ENCODE results near the gene PRPF38B. TPM values are rescaled to one million over a fixed set of nuclear protein-coding genes. Genes with fewer than 3 reads are reported as not detected.

The PRPF38B gene
- total RNA-seq, 1 donor from 2014 or later, result 62.4 TPM

DNA sequence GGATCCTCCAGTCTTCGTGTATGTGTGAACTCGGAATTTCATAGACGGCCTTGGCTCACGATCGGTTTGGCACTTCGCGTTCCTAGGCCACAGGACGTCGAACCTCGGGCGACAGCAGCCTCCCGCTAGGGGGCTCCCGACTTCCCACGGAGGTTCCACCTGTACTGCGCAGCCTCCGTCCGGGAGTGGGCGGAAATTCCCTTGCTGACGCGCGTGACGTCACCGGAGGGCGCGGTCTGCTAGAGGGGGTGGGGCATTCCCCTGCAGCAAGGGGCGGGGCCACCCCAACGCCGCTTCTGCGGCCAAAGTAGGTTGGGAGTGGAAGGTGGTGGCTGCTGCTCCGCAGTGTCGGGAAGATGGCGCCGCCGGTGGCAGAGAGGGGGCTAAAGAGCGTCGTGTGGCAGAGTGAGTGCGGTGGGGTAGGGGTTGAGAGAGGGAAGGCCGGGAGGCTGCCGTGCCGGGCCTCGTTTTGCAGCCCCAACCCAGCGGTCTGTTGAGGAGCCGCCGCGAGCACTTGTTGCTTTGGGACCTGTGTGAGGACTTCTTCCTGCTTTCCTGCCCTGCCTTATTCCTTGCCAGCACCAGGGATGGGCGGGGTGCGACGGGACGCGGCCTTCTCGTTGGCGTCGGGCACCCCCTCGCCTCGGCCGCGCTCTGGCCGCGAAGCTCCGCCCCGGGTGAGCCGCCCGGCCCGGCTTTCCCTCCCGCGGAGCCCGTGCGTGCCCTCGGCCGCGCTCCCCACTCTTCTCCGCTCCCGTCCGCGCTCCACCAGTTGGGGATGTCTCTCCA is 54.5 kb downstream of the PRPF38B start, which contains the start of gene STXBP3:
Gene STXBP3 (plus strand): TSS at position 293 of the 789 bp plus-strand sequence. CDS start 64 bp downstream, at position 357.
- no peaks in the 10 kb centered on the region for H3K9me3 Mint-ChIP-seq
- H3K27ac Mint-ChIP-seq, result peak within 1 kb of the TSS; percentile 100
- TF ChIP-seq, protein P1, sequence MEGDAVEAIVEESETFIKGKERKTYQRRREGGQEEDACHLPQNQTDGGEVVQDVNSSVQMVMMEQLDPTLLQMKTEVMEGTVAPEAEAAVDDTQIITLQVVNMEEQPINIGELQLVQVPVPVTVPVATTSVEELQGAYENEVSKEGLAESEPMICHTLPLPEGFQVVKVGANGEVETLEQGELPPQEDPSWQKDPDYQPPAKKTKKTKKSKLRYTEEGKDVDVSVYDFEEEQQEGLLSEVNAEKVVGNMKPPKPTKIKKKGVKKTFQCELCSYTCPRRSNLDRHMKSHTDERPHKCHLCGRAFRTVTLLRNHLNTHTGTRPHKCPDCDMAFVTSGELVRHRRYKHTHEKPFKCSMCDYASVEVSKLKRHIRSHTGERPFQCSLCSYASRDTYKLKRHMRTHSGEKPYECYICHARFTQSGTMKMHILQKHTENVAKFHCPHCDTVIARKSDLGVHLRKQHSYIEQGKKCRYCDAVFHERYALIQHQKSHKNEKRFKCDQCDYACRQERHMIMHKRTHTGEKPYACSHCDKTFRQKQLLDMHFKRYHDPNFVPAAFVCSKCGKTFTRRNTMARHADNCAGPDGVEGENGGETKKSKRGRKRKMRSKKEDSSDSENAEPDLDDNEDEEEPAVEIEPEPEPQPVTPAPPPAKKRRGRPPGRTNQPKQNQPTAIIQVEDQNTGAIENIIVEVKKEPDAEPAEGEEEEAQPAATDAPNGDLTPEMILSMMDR (IDR thresholded peaks at IDR 0.05; ENCODE audit: unreplicated experiment), result peak; percentile 87
- H3K36me3 Mint-ChIP-seq, result peaks cover 4% of the 10 kb centered on the region
- peak within 1 kb of the TSS; percentile 91 for H3K4me3 Mint-ChIP-seq
- peaks cover 5% of the 10 kb centered on the region for H3K27me3 Mint-ChIP-seq (ENCODE audit: low read depth)
- H3K4me1 Mint-ChIP-seq, result peaks cover 16% of the 10 kb centered on the region
- peak; percentile 99 to 100 for DNase-seq (ENCODE audit: low spot score in 2 of 2, unreplicated experiment in 2 of 2)

DNA sequence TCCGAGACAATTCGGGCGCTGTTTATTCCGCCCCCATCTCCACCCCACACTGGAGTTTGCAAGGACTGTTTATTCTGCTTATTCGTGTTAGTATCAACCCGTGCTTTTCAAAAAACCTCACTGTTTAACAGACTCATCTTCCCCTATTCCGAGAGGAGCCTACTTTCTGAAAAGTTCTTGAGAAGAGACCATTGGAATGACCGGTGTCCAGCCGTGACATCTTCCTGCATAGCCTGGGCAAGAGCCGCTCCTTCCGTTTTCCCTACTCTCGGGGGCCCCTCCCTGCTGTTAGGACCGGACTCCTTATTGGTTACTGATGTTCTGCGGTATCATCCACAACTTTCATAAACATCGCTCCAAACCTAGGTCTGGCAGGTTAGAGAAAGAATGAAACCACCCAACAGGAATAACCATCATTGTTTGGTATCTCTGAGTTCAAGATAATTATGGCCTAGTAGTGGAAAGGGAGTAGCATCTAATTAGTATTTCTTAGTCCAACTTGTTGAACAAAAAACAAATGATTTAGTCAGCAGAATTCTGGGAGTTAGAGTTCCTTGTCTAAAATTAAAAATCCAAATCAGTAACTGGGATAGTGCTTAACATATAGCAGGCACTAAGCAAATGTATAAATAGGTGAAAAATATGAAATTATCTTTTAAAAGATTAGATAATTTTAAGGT is 55.2 kb downstream of the PRPF38B start:
- TF ChIP-seq, protein P1 (IDR thresholded peaks at IDR 0.05; ENCODE audit: unreplicated experiment), result no peak
- Mint-ChIP-seq H3K36me3 (peaks cover 4% of the 10 kb centered on the region), H3K27me3 (ENCODE audit: low read depth) (no peaks in the 10 kb centered on the region), H3K27ac (peak overlapping the region; percentile 100), H3K9me3 (no peaks in the 10 kb centered on the region), H3K4me3 (peak overlapping the region; percentile 91), H3K4me1 (peaks cover 16% of the 10 kb centered on the region)
- peak; percentile 33 to 70 for DNase-seq (ENCODE audit: low spot score in 2 of 2, unreplicated experiment in 2 of 2)

DNA sequence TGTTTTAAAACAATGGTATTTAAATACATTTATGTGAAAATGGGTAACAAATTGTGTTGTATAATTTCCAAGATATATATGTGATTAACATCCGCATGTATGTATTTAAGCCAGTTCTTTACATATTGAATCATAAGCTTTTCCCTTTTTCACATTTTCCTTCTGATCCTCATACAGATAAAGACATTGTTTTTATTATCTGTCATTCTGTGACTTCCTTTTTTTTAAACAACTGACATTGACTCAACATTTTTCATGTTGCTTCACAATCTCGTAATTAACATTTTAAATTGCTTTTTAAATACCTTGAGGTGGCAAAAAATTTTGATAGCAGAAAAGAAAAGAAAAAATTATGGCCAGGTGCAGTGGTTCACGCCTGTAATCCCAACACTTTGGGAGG is 55.8 kb downstream of the PRPF38B start:
- no peak for DNase-seq (ENCODE audit: low spot score in 2 of 2, unreplicated experiment in 2 of 2)
- Mint-ChIP-seq H3K36me3 (peaks cover 9% of the 10 kb centered on the region), H3K4me1 (peaks cover 16% of the 10 kb centered on the region), H3K27me3 (ENCODE audit: low read depth) (no peaks in the 10 kb centered on the region), H3K4me3 (no peak overlapping the region), H3K27ac (peak overlapping the region; percentile 81), H3K9me3 (no peaks in the 10 kb centered on the region)
- TF ChIP-seq, protein P1 (IDR thresholded peaks at IDR 0.05; ENCODE audit: unreplicated experiment), result no peak

DNA sequence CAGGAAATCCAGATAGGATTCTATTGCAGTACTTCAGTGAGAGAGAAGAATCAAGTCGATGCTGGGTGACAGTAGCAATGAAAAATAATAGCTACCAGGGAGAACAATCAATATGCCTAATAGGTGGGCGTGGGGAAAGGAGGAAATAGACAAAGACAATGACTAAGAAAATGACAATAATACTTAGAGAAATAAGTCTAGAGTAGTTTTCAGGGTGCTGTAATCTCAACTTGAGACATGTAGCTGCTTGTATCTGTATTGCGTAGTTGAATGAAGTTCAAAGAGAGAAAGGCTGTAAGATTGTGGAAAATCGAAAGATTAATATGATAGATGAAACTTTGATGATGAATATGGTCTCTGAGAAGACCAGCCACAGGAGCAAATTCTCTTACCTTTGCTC is 57.0 kb downstream of the PRPF38B start:
- TF ChIP-seq, protein P1 (IDR thresholded peaks at IDR 0.05; ENCODE audit: unreplicated experiment), result no peak
- H3K27me3 Mint-ChIP-seq (ENCODE audit: low read depth), result no peaks in the 10 kb centered on the region
- no peak overlapping the region for H3K4me3 Mint-ChIP-seq
- no peak for DNase-seq (ENCODE audit: low spot score in 2 of 2, unreplicated experiment in 2 of 2)
- H3K9me3 Mint-ChIP-seq, result no peaks in the 10 kb centered on the region
- H3K36me3 Mint-ChIP-seq, result peaks cover 11% of the 10 kb centered on the region
- H3K4me1 Mint-ChIP-seq, result peaks cover 16% of the 10 kb centered on the region
- peak overlapping the region; percentile 10 for H3K27ac Mint-ChIP-seq

DNA sequence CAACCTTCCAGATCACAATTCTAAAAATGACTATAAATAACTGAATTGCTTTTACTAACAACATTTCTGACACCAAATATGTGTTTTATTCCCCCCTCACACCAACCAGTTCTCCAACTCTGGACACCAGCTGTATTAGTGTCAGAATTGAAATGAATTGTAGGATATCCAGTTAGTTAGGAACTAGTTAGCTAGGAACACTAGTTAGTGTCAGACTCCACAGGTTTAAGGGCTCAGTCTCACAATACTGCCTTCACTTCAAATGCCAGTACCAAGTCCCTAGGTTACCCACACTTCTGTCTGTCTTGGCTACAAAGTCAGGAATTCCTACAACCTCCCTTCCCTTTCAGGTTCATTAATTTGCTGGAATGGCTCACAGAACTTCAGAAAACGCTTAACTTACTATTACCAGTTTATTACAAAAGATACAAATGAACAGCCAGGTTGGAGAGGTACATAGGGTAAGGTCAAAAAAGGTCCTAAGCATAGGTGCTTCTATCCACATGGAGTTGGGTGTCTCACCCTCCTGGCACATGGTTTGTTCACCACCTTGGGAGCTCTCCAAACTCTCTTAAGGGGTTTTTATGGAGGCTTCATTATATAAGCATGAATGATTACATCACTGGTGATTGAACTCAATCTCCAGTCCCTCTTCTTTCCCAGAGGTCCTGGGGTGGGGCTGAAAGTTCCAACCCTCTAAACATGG is 58.5 kb downstream of the PRPF38B start:
- H3K4me1 Mint-ChIP-seq, result peaks cover 16% of the 10 kb centered on the region
- TF ChIP-seq, protein P1 (IDR thresholded peaks at IDR 0.05; ENCODE audit: unreplicated experiment), result no peak
- peaks cover 15% of the 10 kb centered on the region for H3K36me3 Mint-ChIP-seq
- H3K27ac Mint-ChIP-seq, result no peak overlapping the region
- no peaks in the 10 kb centered on the region for H3K9me3 Mint-ChIP-seq
- H3K4me3 Mint-ChIP-seq, result no peak overlapping the region
- DNase-seq (ENCODE audit: low spot score in 2 of 2, unreplicated experiment in 2 of 2), result no peak
- H3K27me3 Mint-ChIP-seq (ENCODE audit: low read depth), result no peaks in the 10 kb centered on the region

Other genes starting within 250 kb of the PRPF38B start
- not detected in 3 replicates for gene NBPF6, start 242.0 kb upstream of the PRPF38B start, total RNA-seq
- gene EEIG2, start 132.2 kb upstream of the PRPF38B start, total RNA-seq, result 12.4 to 13.9 TPM (median 12.6 TPM) in 3 replicates
- 6.7 to 8.5 TPM (median 6.7 TPM) in 3 replicates for gene HENMT1, start 31.2 kb upstream of the PRPF38B start, total RNA-seq
- 0.07 to 0.13 TPM in 2 of 3 replicates, not detected in the other for gene FNDC7, start 20.6 kb downstream of the PRPF38B start, total RNA-seq
- gene STXBP3, start 54.4 kb downstream of the PRPF38B start, total RNA-seq, result 37.8 to 43.1 TPM (median 40.9 TPM) in 3 replicates
- gene AKNAD1, start 164.8 kb downstream of the PRPF38B start, total RNA-seq, result 0.27 TPM in 1 of 3 replicates, not detected in the others
- 9.6 to 11.7 TPM (median 10.4 TPM) in 3 replicates for gene GPSM2, start 184.7 kb downstream of the PRPF38B start, total RNA-seq